ENCODE measurements around the gene STARD13.

GRCh38 chr13:33196767-33197166 lies 88.8 kb downstream of the STARD13 start:
- TF ChIP-seq POLR2A (IDR thresholded peaks at IDR 0.05) (no peak), CTCF (IDR thresholded peaks at IDR 0.05) (no peak), POLR2AphosphoS5 (IDR thresholded peaks at IDR 0.05) (no peak)
